K562 (cell line): ENCODE data around the gene AUNIP. TPM values are rescaled to one million over a fixed set of nuclear protein-coding genes. Genes with fewer than 3 reads are reported as not detected.

ENCODE experiments used
- ARHGAP35 ChIP-seq: fragments of 450-650 bp; IDR thresholded peaks from 2 replicates; pipeline ENCODE4 v1.6.1; 2018; ENCODE audit not compliant: partially characterized antibody
- SPI1 ChIP-seq: IDR thresholded peaks from 2 replicates; pipeline ENCODE4 v1.6.1; 2011; ENCODE audit warnings: low read depth, low read length, control low read depth, borderline replicate concordance
- polyA plus RNA-seq, 8 experiments: library from polyadenylated mRNA; depleted of rRNA in 4 of 8; stranded (reverse) in 5 of 8; unstranded in 3 of 8; fragments of >200 nt; fragmentation: Nextera tagmentation in 2 of 8; fragmentation: Illumina TruSeq in 1 of 8; extraction: Ambion mirVana in 2 of 8; extraction: Trizol in 1 of 8; gene quantifications; 2 replicates each; pipeline versions ENCODE4 v1.2.1 to v1.2.3, GENCODE V29; 2011 to 2014; ENCODE audit warnings: inconsistent platforms in 1 of 8, missing spikeins in 1 of 8
- total RNA-seq, 7 experiments: library from RNA; depleted of rRNA in 6 of 7; stranded (reverse); fragments of >200 nt in 6 of 7; fragmentation: Illumina TruSeq in 2 of 7; extraction: Trizol in 2 of 7; gene quantifications; 2 replicates each; pipeline versions ENCODE4 v1.2.1 to v1.2.3, GENCODE V29; 2011 to 2021; ENCODE audit warnings: low replicate concordance in 1 of 7
- TF ChIP-seq, protein P1 (sequence below), 2 experiments: fragments of 450-650 bp in 1 of 2; sonication (generic) in 1 of 2; formaldehyde crosslinking in 1 of 2; IDR thresholded peaks; 2 replicates each; pipeline versions ENCODE4 v1.7.1 to v1.9.0; 2016 to 2022; ENCODE audit warnings: inconsistent platforms in 1 of 2, mild to moderate bottlenecking in 1 of 2, missing genetic modification reagents in 1 of 2
- TF ChIP-seq, protein P2 (sequence below), 2 experiments: fragments of 450-650 bp; IDR thresholded peaks; 2 replicates each; pipeline ENCODE4 v1.6.1; 2016; ENCODE audit warnings: mild to moderate bottlenecking in 2 of 2, borderline replicate concordance in 1 of 2, low read depth in 1 of 2, moderate library complexity in 1 of 2
- TF ChIP-seq, protein P3 (sequence below): IDR thresholded peaks from 2 replicates; pipeline ENCODE4 v1.6.1; 2014; ENCODE audit warnings: antibody characterized with exemption
- TF ChIP-seq, protein P4 (sequence below), 2 experiments: IDR thresholded peaks; 2 replicates each; pipeline ENCODE4 v1.6.1; 2011; ENCODE audit warnings: borderline replicate concordance in 1 of 2, control low read depth in 1 of 2, low read depth in 1 of 2, low read length in 1 of 2, mild to moderate bottlenecking in 1 of 2, mixed read lengths in 1 of 2, moderate library complexity in 1 of 2; ENCODE audit not compliant: insufficient read depth in 1 of 2, insufficient read length in 1 of 2, poor library complexity in 1 of 2, severe bottlenecking in 1 of 2; ENCODE audit errors: extremely low read depth in 1 of 2

AUNIP gene
- total and polyA plus RNA-seq, 9 of the 15 experiments (the other 6 are each of a cell fraction or from before 2014, with no cell fraction given): 12.1 to 53.8 (median 47.1) TPM

DNA sequence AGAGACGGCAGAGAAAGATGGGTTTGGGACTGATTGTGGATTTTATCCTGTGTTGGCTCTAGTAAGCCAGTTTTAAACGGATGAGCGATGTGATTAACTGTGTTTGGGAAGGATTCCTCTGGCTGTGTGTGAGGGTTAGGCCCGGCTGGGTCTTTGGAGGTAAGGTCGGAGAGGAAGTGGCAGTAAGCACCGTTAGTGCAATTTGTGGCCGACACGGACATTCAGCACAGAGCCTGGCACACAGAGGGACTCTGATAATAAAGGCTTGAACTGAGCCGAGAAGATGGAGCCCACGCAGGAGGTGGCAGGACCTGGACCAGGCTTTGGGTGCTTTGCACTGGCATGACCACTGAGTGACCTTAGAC lies 38.2 kb downstream of the AUNIP start (continued):
- TF ChIP-seq, protein P1, sequence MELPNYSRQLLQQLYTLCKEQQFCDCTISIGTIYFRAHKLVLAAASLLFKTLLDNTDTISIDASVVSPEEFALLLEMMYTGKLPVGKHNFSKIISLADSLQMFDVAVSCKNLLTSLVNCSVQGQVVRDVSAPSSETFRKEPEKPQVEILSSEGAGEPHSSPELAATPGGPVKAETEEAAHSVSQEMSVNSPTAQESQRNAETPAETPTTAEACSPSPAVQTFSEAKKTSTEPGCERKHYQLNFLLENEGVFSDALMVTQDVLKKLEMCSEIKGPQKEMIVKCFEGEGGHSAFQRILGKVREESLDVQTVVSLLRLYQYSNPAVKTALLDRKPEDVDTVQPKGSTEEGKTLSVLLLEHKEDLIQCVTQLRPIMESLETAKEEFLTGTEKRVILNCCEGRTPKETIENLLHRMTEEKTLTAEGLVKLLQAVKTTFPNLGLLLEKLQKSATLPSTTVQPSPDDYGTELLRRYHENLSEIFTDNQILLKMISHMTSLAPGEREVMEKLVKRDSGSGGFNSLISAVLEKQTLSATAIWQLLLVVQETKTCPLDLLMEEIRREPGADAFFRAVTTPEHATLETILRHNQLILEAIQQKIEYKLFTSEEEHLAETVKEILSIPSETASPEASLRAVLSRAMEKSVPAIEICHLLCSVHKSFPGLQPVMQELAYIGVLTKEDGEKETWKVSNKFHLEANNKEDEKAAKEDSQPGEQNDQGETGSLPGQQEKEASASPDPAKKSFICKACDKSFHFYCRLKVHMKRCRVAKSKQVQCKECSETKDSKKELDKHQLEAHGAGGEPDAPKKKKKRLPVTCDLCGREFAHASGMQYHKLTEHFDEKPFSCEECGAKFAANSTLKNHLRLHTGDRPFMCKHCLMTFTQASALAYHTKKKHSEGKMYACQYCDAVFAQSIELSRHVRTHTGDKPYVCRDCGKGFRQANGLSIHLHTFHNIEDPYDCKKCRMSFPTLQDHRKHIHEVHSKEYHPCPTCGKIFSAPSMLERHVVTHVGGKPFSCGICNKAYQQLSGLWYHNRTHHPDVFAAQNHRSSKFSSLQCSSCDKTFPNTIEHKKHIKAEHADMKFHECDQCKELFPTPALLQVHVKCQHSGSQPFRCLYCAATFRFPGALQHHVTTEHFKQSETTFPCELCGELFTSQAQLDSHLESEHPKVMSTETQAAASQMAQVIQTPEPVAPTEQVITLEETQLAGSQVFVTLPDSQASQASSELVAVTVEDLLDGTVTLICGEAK (IDR thresholded peaks at IDR 0.05): no peak
- TF ChIP-seq, protein P1 (CRISPR knock-in tag; IDR thresholded peaks at IDR 0.05): no peak
- TF ChIP-seq ARHGAP35: no peak
- TF ChIP-seq, protein P2, sequence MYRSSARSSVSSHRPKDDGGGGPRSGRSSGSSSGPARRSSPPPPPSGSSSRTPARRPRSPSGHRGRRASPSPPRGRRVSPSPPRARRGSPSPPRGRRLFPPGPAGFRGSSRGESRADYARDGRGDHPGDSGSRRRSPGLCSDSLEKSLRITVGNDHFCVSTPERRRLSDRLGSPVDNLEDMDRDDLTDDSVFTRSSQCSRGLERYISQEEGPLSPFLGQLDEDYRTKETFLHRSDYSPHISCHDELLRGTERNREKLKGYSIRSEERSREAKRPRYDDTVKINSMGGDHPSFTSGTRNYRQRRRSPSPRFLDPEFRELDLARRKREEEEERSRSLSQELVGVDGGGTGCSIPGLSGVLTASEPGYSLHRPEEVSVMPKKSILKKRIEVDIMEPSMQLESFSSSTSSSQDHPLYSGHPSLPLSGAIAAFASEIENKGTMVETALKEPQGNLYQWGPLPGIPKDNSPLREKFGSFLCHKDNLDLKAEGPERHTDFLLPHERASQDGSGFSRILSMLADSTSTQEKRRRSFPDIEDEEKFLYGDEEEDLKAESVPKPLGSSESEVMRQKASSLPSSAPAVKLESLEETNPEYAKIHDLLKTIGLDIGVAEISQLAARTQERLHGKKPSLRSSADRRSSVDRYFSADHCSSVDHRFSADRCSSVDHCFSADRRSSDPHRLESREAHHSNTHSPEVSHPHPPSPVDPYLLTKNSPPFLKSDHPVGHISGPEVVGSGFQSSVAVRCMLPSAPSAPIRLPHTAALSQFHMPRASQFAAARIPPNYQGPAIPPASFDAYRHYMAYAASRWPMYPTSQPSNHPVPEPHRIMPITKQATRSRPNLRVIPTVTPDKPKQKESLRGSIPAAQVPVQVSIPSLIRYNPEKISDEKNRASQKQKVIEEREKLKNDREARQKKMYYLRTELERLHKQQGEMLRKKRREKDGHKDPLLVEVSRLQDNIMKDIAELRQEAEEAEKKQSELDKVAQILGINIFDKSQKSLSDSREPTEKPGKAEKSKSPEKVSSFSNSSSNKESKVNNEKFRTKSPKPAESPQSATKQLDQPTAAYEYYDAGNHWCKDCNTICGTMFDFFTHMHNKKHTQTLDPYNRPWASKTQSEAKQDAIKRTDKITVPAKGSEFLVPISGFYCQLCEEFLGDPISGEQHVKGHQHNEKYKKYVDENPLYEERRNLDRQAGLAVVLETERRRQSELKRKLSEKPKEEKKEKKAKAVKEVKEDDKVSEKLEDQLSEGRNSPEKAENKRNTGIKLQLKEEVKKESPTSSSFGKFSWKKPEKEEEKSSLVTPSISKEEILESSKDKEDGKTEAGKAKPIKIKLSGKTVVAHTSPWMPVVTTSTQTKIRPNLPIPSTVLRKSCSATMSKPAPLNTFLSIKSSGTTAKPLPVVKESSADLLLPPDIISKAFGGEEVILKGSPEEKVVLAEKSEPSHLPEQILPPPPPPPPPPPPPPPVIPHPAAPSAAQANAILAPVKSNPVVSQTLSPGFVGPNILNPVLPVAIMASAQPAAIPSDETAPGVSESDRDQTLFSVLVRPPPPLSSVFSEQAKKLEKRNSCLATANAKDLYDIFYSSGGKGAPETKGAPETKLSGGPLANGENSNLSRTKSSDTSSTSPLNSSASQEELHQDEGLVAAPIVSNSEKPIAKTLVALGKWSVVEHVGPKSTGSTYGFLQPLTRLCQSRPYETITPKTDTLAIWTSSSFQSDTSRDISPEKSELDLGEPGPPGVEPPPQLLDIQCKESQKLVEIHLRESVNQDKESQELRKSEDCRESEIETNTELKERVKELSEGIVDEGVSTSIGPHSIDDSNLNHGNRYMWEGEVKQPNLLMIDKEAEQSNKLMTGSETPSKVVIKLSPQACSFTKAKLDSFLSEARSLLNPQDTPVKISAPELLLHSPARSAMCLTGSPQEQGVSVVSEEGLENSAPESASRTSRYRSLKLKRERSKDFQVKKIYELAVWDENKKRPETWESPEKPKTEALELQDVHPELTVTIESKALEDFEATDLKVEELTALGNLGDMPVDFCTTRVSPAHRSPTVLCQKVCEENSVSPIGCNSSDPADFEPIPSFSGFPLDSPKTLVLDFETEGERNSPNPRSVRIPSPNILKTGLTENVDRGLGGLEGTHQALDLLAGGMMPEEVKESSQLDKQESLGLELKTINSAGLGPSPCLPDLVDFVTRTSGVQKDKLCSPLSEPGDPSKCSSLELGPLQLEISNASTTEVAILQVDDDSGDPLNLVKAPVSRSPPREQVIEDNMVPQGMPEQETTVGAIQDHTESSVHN (IDR thresholded peaks at IDR 0.05; ENCODE audit: borderline replicate concordance in 1 of 2, low read depth in 1 of 2): no peak
- TF ChIP-seq, protein P3, sequence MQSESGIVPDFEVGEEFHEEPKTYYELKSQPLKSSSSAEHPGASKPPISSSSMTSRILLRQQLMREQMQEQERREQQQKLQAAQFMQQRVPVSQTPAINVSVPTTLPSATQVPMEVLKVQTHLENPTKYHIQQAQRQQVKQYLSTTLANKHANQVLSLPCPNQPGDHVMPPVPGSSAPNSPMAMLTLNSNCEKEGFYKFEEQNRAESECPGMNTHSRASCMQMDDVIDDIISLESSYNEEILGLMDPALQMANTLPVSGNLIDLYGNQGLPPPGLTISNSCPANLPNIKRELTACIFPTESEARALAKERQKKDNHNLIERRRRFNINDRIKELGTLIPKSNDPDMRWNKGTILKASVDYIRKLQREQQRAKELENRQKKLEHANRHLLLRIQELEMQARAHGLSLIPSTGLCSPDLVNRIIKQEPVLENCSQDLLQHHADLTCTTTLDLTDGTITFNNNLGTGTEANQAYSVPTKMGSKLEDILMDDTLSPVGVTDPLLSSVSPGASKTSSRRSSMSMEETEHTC: no peak
- TF ChIP-seq, protein P4, sequence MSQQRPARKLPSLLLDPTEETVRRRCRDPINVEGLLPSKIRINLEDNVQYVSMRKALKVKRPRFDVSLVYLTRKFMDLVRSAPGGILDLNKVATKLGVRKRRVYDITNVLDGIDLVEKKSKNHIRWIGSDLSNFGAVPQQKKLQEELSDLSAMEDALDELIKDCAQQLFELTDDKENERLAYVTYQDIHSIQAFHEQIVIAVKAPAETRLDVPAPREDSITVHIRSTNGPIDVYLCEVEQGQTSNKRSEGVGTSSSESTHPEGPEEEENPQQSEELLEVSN (IDR thresholded peaks at IDR 0.05; ENCODE audit: borderline replicate concordance in 1 of 2, extremely low read depth in 1 of 2, insufficient read depth in 1 of 2, insufficient read length in 1 of 2, low read depth in 1 of 2, low read length in 1 of 2, poor library complexity in 1 of 2, severe bottlenecking in 1 of 2): no peak
- peak; percentile 84 for TF ChIP-seq SPI1
